Mucosa of descending colon (tissue), 3 donors: ENCODE data around the gene PLEKHN1. TPM values are rescaled to one million over a fixed set of nuclear protein-coding genes. Genes with fewer than 3 reads are reported as not detected.

ENCODE experiments used
- ATAC-seq: fragments of 200-7000 bp; cut with Tn5 transposase; one replicate; pipeline ENCODE4 v1.9.1; 2020; ENCODE audit warnings: mild to moderate bottlenecking, moderate library complexity
- DNase-seq, 3 donors: peaks; one replicate each; pipeline ENCODE4 v3.0.0-alpha.2; 2020
- H3K36me3 ChIP-seq: fragments of 200-600 bp; one replicate; pipeline ENCODE4 v1.8.0; 2021; ENCODE audit warnings: low read depth, mild to moderate bottlenecking
- H3K4me1 ChIP-seq: fragments of 200-600 bp; one replicate; pipeline ENCODE4 v1.8.0; 2021; ENCODE audit warnings: low read depth, mild to moderate bottlenecking
- H3K4me3 ChIP-seq: fragments of 200-600 bp; one replicate; pipeline ENCODE4 v1.8.0; 2021; ENCODE audit warnings: mild to moderate bottlenecking
- H3K9me3 ChIP-seq: fragments of 200-600 bp; one replicate; pipeline ENCODE4 v1.8.0; 2021; ENCODE audit warnings: mild to moderate bottlenecking
- CTCF ChIP-seq: fragments of 200-600 bp; IDR thresholded peaks from one replicate; pipeline ENCODE4 v1.8.0; 2022; ENCODE audit warnings: antibody characterized with exemption, mild to moderate bottlenecking
- intact Hi-C, 2 donors: fragments of 100-400 bp; cut with DNase I in 1 of 2; cut with micrococcal nuclease in 1 of 2; formaldehyde crosslinking; loops; one replicate each; pipeline versions ENCODE4 v1.11.0 to v1.11.1; 2022; cut with DNase I, micrococcal nuclease
- total RNA-seq, 3 donors: library from RNA; stranded (reverse); fragmentation: NEBNext Ultra II Directional in 2 of 3; extraction: Animal tissue kit (Norgen Biotek cat#: 25700) in 2 of 3; gene quantifications; one replicate each; pipeline versions ENCODE4 v1.2.1 to v1.2.4, GENCODE V29; 2021 to 2023
- donor health status: DM: no; HTN: no; CAD: no; lungs with moderate emphysema.
- donor health status: DM: no; HTN: no; CAD: no.
- donor health status: DM: no; HTN: yes; CAD: no.

PLEKHN1 gene
- total RNA-seq, 3 donors from 2014 or later: 0.23 to 0.99 (median 0.32) TPM

DNA sequence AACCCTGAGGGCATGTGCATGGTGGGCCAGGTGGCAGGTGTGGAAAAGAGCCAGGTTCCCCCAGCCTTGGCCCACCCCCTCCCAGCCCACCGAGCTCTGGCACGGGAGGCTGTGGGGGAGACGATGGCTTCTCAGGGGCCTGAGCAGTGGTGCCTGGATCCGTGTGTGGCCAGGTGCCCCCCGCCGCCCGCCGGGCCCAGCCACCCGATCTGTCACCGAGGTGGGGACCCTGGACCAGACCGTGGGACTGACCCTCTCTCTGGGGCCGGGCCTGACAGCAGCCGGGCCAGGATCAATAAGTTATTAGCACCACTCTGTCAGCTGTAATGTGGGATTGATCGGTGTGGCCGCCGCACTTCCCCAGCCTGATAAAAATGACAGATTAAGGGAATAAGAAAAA is 28.8 kb upstream of the PLEKHN1 start:
- ATAC-seq: no peak
- intact Hi-C loops: no loop called here
- H3K4me1 ChIP-seq: peaks cover 32% of the 10 kb centered on the region

DNA sequence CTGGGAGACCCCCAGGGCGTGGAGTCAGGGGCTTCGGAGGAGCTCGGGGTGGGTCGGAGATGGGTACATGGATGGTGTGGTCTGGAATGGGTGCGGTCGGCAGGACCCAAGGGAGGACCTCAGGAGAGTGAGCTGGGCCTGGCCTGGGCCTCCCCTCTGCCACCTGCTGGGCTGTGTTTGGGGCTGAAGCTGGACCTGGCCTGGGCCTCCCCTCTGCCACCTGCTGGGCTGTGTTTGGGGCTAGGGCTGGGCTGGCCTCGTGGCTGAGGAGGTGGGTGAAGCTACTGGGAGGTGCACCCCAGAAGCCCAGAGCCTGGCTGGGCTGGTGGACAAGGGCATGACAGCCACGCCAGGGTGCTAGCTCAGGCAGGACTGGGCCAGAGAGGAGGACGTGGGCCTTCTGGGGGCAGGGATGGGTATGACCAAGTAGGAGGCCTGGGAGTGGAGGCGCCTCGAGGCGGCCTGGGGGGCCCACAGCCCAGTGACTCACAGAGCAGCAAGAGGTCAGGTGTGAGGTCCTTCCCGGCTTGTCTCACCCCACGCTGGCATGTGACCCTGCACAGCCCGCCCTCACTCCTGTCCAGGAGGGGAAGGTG is 28.1 kb upstream of the PLEKHN1 start:
- Histone ChIP-seq H3K9me3 (no peaks in the 10 kb centered on the region), H3K4me1 (peaks cover 35% of the 10 kb centered on the region), H3K4me3 (no peak overlapping the region), H3K36me3 (no peaks in the 10 kb centered on the region)
- DNase-seq (peak in 2 of 3 donors; percentile 63 to 71), ATAC-seq (peak; percentile 76)
- no peak for TF ChIP-seq CTCF
- intact Hi-C loops: no loop called here

More for the DNA sequence above, 28.8 kb upstream of the PLEKHN1 start:
- H3K4me3 ChIP-seq: no peak overlapping the region
- no peaks in the 10 kb centered on the region for H3K36me3 ChIP-seq
- H3K9me3 ChIP-seq: no peaks in the 10 kb centered on the region
- DNase-seq: no peak
- TF ChIP-seq CTCF: no peak

GRCh38 chr1:938711-939489 is 27.4 kb upstream of the PLEKHN1 start:
- no peak for DNase-seq
- intact Hi-C loops: no loop called here
- no peaks in the 10 kb centered on the region for H3K9me3 ChIP-seq
- H3K4me3 ChIP-seq: no peak overlapping the region
- no peak for TF ChIP-seq CTCF
- no peaks in the 10 kb centered on the region for H3K36me3 ChIP-seq
- peaks cover 37% of the 10 kb centered on the region for H3K4me1 ChIP-seq
- ATAC-seq: no peak

GRCh38 chr1:939511-940106 is 26.7 kb upstream of the PLEKHN1 start:
- Histone ChIP-seq H3K9me3 (no peaks in the 10 kb centered on the region), H3K4me3 (no peak overlapping the region), H3K36me3 (no peaks in the 10 kb centered on the region), H3K4me1 (peaks cover 37% of the 10 kb centered on the region)
- intact Hi-C loops: no loop called here
- ATAC-seq (no peak), DNase-seq (no peak)
- no peak for TF ChIP-seq CTCF

GRCh38 chr1:940107-941014 is 25.9 kb upstream of the PLEKHN1 start:
- H3K9me3 ChIP-seq: no peaks in the 10 kb centered on the region
- TF ChIP-seq CTCF: no peak
- no peak overlapping the region for H3K4me3 ChIP-seq
- ATAC-seq: peak; percentile 10
- H3K36me3 ChIP-seq: no peaks in the 10 kb centered on the region
- DNase-seq: peak; percentile 54 to 67 (median 67)
- intact Hi-C loops: no loop called here
- H3K4me1 ChIP-seq: peaks cover 37% of the 10 kb centered on the region
